GOT3 (cell line): ENCODE results near the gene CACNA1C.

Source experiments
- DNase-seq: peaks from one replicate; lab custom pipeline; 2025; ENCODE audit warnings: mixed read lengths; lab: John Stamatoyannopoulos, UW

The CACNA1C gene

DNA sequence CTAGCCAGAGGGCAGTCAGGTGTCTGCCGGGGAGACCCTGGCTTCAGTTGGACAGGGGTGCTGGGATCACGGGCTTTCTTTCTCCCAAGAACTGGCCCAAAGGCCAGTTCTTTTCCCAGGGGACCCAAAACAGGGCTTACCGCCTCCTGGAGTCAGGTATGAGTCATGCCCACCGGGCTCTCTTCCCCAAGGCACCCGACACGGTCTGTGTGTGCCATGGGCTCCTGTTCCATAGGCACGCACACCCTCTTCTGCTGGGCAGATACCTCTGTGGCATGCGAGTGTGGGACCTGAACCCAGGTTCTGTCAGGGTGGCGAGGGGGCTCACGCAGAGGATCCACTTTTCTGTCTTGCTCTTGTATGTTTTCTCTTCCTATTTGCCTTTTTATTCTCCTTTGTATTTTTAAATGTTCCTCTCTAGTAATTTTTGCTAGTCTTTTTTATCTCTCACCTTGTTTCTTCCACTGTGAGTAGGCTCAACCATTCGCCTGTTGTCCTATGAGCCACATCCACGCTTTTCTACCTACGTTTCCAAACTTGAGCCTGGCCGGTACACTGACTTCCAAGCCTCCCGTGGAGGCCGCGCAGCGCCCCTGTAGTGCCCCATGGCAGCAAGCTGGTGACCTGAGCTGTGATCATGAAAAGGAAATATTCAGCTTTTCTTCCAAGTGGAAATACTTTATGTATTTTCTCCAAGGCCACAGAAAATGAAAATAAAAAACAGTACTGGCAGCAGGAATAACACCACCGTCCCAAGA, 362.2 kb downstream of the CACNA1C start:
- no peak for DNase-seq

DNA sequence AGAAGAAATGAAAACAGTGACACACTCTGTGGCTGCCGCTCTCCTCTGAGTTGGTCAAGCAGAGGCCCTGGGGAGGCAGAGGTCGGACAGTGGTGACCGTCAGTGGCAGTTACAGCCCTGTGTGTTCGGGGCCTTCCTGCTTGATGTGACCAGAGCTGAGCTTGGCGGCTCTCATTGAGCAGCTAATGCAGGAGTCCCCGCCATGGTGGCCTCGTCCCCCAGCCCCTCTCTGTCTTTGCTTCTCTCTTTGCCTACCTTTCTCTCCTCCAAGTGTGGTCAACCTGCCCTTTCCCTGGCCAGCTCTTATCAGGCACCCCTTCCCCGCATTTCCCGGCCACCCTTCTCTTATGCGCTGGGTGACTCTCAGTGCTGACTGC, 362.8 kb downstream of the CACNA1C start:
- DNase-seq = no peak

DNA sequence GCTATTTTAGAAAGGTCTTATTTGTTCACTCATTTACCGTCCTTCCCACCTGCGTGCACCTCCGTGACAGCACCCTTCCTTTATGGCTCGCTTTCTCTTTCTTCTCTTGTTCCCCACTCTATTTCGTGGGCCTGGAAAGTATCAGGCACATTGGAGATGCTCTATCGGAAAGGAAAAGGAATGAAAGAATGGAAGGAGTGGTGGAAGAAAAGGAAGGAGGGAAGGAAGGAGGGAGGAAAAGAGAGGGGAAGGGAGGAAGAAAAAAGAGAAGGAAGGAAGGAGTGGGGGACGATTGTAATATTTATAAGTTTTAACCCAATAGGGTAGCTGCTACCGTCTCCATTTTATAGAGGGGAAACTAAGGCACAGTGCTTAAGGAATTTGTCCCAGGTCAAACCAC, 363.4 kb downstream of the CACNA1C start:
- no peak for DNase-seq

GRCh38 chr12:2417481-2418160, 364.8 kb downstream of the CACNA1C start:
- DNase-seq = no peak

GRCh38 chr12:2418579-2418978, 365.8 kb downstream of the CACNA1C start:
- DNase-seq = no peak

DNA sequence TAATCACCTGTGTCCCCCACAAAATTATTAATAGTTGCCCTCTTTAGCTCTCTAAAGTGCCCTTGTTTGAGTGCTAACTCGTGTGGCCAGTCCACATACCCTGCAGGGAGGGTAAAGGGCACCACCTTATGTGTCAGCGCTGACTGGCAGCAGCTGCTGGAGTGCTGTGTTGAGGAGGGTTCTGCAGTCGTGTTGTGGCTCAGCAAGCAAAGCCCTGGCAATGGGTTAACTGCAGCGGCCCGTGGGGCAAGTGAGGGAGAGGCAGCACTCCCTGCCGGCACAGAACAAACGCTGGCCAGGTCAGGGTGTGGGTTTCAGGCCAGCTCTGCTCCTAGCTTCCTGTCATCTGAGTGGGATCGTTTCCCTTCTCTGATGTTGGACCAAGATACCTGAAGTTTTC, 369.8 kb downstream of the CACNA1C start:
- DNase-seq = no peak

DNA sequence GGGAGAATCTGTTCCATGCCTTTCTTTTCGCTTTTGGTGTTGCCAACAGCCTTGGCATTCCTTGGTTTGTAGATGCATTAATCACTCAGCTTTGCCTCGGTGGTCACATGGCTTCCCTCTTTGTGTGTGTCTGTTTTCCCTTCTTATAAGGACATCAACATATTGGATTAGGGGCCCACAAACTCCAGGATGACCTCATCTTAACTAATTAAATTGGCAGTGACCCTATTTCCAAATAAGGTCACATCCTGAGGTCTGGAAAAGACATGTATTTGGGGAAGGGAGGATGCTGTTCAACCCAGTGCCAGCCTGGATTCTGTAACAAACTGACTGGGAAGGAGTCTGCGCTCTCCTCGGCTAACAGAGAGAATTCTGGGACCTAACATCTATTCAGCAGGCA, 376.2 kb downstream of the CACNA1C start:
- no peak for DNase-seq

- no peak for DNase-seq
Measured at GRCh38 chr12:2431810-2432209, 379.0 kb downstream of the CACNA1C start.

- DNase-seq = no peak
Measured at GRCh38 chr12:2432856-2433255, 380.1 kb downstream of the CACNA1C start.

DNA sequence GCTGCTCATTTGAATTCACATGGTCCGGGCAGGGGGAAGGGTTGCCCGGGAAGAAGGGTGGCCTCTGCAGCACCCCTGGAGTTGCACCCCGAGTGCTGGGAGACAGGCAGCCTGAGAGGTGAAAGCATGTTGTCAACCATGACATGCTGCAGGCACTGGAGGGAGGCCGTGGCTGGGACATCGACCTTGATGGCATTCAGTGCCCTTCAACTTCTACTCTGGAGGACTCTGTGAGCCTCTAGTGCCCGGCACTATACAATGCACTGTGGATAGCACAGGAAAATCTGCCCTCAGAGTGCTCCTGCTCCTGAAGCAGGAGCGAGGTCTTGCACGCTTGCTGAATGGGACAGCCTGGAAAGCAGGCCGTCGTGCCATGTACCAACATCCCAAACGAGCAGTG, 382.7 kb downstream of the CACNA1C start:
- DNase-seq = no peak

DNA sequence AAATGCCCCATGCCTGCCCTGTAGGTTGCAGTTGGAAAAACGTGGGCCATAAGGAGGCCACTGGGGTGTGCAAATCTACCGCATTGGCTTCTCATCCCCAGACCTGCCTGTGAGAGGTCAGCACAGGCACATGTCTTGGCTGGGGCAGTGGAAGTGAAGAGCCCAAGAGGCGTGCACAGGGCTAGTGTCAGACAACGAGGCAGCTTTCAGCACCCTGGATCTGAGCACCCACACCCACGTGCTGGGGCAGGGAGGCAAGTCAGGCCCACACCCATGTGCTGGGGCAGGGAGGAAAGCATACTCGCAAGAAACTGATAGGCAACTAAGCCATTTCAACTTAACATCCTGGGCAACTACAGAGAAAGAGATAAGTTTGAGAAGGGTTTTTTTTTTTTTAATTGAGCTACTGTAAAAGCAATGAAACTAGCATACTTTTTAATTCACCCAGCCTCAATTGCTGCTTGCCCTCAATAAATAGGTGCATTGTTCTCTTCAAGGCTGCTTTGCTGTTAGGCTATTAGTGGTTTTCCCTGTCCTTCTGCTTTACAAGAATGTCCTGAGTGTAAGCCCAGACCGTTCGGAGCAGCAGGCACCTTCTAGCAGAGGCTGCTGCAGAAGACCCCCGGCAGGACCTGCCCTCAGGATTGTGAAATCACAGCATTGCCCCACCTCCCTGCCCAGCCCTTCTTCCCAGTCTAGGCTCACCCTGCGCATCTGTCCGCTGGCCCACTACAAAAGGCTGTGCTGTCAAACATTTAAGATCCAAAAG, 386.7 kb downstream of the CACNA1C start:
- no peak for DNase-seq

- DNase-seq = no peak
Measured at GRCh38 chr12:2443776-2444175, 391.0 kb downstream of the CACNA1C start.

DNA sequence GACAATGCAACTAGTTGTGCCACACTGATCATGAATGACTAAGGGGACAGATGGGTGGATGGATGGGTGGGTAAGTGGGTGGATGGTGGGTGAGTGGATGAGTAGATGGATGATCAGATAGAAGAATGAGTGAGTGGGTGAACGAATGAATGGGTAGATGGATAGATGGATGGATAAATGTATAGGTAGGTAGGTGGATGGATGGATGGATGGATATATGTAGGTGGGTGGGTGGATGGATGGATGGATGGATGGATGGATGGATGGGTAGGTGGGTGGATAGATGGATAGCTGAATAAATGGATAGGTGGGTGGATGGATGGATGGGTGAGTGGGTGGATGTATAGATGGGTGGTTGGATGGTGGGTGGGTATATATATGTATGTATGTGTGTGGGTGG, 393.2 kb downstream of the CACNA1C start:
- DNase-seq = no peak

- no peak for DNase-seq
Measured at GRCh38 chr12:2447861-2448260, 395.1 kb downstream of the CACNA1C start.

DNA sequence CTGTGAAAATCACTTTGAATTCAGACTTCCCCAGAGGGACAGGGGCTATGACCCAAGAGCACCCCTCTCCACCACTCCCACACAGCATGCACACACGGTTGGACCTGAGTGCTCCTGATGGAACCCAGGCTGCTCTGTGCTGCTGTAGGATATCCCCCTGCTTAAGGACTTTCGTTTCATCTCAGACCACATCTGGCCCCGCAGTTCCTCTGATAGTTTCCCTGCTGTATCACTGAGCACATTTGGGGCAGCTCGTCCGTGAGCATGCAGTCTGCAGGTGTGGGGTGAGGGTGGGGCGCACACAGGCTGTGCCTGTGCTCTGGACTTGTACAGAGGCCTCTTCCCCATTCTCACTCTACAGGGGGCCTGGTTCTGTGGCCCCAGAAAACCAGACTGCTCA, 396.8 kb downstream of the CACNA1C start:
- DNase-seq = no peak

DNA sequence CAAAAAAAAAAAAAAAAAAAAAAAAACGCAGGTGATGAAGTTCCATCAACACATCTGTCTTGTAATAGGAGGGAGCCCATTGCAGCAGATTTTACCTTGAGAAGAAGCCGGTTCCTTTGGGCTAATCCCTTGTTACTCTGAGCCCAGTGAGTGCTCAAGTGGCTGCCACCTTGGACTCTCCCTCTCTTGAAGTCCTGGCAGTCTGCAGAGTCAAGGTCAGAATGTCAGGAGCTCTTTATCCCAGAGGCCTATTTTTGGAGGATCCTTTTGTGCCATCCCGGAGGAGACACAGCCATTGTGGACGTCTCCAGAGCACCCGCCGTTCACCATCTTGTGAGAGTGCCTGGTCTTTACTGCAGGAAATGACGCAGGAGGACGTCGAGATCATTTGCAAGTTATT, 397.8 kb downstream of the CACNA1C start:
- no peak for DNase-seq

GRCh38 chr12:2451025-2451424, 398.2 kb downstream of the CACNA1C start:
- DNase-seq = no peak

DNA sequence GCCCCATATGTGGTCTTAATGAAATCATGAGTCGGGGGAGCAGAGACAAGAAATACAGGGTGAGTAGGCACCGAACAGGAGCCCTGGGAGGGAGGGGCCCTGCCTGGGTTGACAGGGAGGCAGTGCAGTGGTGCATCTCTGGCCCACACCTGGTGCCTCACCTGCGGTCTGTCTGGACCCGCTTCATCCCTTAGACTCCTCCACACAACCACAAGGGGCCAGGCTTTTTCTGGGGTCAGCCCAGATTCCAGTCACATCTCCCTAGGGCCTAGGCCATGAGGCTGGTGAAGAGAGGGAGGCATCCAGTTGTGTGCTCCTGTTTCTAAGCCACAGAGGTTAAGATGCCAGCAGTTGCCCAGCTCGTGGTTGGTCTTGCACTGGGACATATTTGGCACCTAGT, 398.7 kb downstream of the CACNA1C start:
- DNase-seq = no peak

DNA sequence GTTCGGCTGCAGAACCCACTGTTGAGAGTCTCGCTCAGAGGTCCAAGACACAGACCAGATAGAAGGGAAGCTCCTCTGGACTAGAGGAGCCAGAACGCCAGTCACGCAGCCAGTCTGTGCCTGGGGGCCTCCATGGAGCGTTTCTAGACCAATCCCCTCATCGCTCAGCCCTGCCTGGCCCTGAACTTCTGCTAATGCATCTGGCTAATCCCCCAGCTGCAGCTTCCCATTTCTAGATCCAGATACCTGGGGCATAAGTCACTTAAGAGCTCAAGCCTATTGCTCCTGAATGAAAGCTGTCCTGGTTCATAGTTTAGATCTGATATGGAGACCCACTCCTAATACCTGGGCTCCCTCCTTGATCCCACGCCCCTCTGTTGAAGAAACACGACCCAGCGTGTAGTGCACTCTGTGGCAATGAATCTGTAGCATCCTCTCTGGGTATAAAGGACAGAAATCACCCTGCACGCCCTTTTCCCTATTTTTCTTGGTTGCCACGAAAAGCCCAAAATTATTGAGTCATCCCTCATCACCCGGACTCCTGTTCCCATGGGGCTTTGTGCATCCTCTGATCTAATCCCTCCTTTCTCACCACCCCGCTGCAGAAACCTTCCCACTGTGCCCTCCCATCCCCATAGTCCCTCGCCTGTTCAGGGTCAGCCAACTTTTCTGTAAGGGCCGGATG, 400.4 kb downstream of the CACNA1C start:
- DNase-seq = no peak

DNA sequence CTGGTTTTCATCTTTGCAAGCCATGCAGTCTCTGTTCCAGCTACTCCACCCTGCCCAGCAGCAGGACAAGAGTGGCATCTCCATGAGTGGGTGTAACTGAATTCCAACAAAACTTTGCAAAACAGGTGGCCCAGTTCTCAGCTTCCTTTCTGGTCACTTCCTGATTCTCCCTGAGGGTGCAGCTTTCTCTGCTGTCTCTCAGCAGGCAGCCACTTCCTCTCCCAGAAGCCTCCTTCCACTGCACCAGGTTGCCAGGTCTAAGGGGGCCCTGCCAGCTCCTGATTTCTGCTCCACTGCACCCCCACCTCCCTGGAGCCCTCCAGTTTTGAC, 400.9 kb downstream of the CACNA1C start:
- DNase-seq = no peak

DNA sequence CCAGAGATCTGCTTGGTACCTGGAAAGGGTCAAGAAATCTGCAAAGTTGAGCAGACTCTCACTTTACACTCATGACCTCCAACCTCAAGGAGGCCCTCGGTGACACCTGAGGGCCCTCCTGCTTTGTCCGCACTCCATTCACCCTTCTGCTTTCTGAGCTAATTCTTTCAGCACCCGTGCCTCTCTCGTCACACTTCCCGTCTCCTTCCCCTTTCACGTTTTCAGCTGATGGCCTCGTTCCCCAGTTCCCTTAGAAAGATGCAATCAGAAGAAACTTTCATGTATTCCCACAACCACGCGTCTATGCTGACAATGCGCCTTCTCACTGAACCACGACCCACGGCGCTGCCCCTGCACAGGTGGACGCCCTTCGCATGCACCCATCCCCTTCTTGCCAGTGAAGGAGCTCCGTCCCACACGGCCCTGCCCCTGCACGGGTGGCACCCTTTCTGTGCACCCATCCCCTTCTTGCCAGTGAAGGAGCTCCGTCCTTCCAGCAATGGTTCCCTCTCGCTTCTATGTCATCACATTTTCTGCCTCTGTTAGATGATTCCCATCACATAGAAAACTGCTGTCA, 401.9 kb downstream of the CACNA1C start:
- no peak for DNase-seq

- no peak for DNase-seq
Measured at GRCh38 chr12:2455410-2455809, 402.6 kb downstream of the CACNA1C start.
